NB4 (cell line): Measurements from ENCODE around the gene MOCOS.

ENCODE experiments used
- MYC ChIP-seq: IDR thresholded peaks from 2 replicates; pipeline ENCODE4 v1.6.1; 2011; ENCODE audit warnings: low read depth, low read length
- POLR2A ChIP-seq: IDR thresholded peaks from 2 replicates; pipeline ENCODE4 v1.6.1; 2011; ENCODE audit warnings: mild to moderate bottlenecking; ENCODE audit not compliant: insufficient read length; ENCODE audit errors: extremely low read depth
- TF ChIP-seq, protein P1 (sequence below): IDR thresholded peaks from one replicate; pipeline ENCODE4 v1.5.1; 2012; ENCODE audit warnings: low read depth, low read length
- TF ChIP-seq, protein P2 (sequence below): IDR thresholded peaks from 2 replicates; pipeline ENCODE4 v1.6.1; 2011; ENCODE audit warnings: low read depth, low read length

DNA sequence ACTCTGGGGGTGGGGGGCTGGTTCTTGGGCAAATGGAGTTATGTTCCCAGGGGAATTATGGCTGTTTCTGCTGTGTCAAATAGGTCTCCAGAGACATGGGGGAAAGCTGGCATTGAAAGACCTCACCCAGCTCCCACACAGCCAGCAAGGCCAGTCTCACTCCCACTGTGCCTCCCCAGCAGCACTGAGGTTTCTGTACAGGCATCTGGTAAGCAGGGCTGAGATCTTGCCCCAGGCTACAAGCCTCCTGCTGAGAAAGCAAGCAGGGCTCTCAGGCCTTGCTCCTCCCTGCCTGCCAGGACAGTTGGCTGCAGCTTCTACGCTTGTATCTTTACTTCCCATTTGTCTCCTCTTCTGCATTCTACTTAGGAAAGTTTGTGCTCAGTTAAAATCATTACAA lies 59.7 kb downstream of the MOCOS start:
- TF ChIP-seq POLR2A (no peak), MYC (no peak)
- TF ChIP-seq, protein P1, sequence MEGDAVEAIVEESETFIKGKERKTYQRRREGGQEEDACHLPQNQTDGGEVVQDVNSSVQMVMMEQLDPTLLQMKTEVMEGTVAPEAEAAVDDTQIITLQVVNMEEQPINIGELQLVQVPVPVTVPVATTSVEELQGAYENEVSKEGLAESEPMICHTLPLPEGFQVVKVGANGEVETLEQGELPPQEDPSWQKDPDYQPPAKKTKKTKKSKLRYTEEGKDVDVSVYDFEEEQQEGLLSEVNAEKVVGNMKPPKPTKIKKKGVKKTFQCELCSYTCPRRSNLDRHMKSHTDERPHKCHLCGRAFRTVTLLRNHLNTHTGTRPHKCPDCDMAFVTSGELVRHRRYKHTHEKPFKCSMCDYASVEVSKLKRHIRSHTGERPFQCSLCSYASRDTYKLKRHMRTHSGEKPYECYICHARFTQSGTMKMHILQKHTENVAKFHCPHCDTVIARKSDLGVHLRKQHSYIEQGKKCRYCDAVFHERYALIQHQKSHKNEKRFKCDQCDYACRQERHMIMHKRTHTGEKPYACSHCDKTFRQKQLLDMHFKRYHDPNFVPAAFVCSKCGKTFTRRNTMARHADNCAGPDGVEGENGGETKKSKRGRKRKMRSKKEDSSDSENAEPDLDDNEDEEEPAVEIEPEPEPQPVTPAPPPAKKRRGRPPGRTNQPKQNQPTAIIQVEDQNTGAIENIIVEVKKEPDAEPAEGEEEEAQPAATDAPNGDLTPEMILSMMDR = no peak
- TF ChIP-seq, protein P2, sequence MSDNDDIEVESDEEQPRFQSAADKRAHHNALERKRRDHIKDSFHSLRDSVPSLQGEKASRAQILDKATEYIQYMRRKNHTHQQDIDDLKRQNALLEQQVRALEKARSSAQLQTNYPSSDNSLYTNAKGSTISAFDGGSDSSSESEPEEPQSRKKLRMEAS = no peak
